ENCODE results near the gene CLEC2A. TPM values are rescaled to one million over a fixed set of nuclear protein-coding genes. Genes with fewer than 3 reads are reported as not detected.
"Not testable (repeated sequence)": the region's sequence is repeated elsewhere in the genome, so short reads cannot be mapped to it uniquely, and the experiment has no call there.

CLEC2A gene, protein sequence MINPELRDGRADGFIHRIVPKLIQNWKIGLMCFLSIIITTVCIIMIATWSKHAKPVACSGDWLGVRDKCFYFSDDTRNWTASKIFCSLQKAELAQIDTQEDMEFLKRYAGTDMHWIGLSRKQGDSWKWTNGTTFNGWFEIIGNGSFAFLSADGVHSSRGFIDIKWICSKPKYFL
- total RNA-seq (2014; rRNA removed; shearing (Covaris generic)): not detected in 2 replicates

DNA sequence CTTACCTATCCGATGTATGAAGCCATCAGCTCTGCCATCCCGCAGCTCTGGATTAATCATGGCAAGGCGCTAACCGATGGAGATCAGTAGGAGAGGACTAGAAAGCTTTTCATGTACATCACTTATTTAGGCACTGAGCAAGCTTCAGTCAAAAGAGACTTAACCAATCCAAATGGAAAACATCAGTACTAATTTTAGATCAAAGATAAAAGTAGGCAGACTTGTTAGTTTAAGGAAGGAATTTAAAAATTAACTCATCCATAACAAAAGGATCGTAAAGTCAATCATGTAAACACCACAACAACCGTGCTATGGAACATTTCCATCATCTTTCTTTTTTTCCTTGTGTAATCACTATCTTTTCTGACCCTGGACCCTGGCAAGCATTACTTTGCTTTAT is at the start of gene CLEC2A:
TSS of gene CLEC2A (minus strand) at position 101 of the 400 bp plus-strand sequence. CDS start at position 60, 41 bp downstream.
- no peak for DNase-seq (ENCODE audit: low spot score)

DNA sequence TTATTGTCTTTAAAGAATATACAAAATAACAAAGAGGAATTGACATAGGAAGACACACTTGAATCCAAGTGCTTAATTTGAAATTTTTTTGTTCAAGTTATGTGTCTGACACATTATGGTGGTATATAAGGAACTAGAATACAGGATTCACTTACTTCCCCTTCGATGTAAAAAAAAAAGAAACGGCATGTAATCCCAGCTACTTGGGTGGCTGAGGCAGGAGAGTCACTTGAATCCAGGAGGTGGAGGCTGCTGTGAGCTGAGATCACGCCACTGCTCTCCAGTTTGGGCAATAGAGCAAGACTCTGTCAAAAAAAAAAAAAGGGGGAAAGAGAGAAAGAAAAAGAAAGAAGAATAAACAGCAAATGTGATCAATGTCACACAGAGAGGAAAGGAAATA is 48.0 kb upstream of the CLEC2A start:
- no peak for DNase-seq (ENCODE audit: low spot score)

DNA sequence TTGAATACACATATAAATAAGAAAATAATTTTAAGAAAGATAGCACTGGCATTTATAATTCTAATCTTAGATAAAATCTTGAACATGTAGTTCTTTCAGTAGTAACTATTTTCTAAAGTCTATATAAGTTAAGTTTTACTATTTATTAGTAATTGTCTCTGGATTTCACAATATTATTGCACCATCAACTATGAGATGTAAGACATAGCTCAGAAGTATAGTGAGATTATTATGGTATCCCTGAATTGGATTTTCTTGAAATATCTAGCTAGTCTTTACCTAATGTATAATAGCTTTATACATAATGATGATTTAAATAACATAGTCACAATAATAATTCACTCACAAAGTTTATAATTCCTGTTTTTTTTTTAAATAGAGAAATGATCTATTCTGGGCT is 45.7 kb upstream of the CLEC2A start:
- DNase-seq (ENCODE audit: low spot score): no peak

DNA sequence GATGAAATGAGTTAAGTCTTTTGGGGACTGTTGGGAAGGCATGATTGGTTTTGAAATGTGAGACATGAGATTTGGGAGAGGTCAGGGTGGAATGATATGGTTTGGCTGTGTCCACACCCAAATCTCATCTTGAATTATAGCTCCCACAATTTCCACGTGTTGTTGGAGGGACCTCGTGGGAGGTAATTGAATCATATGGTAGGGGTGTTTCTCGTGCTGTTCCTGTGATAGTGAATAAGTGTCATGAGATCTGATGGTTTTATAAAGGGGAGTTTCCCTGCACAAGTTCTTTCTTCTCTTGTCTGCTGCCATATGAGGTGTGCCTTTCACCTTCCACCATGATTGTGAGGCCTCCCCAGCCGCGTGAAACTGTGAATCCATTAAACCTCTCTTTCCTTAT is 44.5 kb upstream of the CLEC2A start:
- DNase-seq (ENCODE audit: low spot score): not testable (repeated sequence)

DNA sequence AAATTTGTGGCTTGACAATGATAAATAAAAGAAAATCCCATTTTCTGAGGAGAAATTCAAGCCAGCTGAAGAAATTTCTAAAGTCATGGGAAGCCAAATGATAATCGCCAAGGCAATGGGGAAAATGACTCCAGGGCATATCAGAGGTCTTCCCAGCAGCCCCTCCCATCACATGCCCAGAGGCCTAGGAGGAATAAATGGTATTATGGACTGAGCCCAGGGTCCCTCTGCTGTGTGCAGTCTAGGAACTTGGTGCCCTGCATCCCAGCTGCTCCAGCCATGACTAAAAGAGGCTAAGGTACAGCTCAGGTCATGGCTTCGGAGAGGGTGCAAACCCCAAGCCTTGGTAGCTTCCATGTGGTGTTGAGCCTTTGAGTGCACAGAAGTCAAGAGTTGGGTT is 43.4 kb upstream of the CLEC2A start:
- DNase-seq (ENCODE audit: low spot score): no peak

DNA sequence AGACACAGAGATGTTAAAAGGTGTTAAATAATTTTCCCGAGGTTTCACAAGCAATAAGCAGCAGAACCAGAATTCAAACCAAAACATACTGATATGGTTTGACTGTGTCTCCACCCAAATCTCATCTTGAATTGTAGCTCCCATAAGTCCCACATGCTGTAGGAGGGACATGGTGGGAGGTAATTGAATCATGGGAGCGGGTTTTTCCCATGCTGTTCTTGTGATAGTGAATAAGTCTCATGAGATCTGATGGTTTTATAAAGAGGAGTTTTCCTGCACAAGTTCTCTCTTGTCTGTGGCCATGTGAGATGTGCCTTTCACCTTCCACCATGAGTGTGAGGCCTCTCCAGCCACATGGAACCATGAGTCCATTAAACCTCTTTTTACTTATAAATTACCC is 42.6 kb upstream of the CLEC2A start:
- not testable (repeated sequence) for DNase-seq (ENCODE audit: low spot score)

DNA sequence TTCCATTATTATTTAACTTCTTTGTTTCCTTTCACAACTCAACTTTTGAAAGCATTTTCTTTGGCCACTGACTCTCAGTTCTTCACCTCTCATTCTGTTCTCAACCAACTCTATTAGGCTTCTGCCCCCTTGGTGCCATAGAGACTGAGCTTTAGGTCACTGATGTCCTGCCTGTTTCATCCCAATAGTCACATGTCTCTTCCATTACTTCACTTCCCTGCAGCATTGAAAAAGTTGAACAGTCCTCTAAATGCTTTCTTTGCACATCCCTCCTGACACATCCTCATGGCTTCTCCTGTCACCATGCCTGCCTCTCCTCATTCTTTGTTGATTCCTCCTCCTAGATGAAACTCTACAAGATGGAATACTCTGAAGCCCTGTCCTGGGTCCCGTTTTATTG is 41.8 kb upstream of the CLEC2A start:
- no peak for DNase-seq (ENCODE audit: low spot score)

DNA sequence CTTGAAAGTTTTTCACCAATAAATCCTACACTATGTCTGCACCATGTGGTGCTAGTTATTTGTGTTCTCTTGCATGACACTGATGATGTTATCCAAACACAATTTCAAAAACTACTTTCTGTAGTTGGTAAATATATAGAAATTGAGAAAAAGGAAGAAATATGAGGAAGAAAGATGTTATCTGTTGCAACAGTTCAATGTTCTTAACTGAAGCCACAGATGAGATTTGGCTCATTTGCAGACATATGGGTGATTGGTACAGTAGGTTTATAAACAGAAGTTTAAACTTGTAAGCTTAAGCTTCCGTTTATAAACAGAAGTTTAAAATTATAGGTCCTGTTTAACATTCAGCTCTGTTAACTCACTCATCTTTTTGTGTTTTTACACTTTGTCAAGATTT is 39.0 kb upstream of the CLEC2A start, which contains the start of gene CLEC12A:
TSS of gene CLEC12A (plus strand) at position 229 of the 400 bp plus-strand sequence. CDS start 188 bp downstream, outside the sequence.
- DNase-seq (ENCODE audit: low spot score): no peak

DNA sequence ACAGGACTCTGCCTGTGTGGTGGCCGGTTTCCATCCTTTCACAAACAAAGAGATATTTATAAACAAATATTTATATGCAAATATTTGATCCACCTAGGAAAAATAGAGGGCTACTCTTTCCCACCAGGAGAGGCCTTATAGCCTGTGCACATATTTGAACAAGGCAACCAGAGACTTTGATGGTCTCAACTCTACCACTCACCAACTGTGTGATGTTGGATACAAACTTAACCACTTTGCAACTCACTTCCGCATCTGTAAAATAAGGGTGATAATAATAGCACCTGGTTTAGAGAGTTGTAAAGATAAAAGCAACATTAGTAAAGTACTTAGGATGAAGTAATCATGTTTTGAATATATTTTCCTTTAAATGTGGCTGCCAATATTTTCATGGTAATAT is 37.5 kb upstream of the CLEC2A start:
- no peak for DNase-seq (ENCODE audit: low spot score)

DNA sequence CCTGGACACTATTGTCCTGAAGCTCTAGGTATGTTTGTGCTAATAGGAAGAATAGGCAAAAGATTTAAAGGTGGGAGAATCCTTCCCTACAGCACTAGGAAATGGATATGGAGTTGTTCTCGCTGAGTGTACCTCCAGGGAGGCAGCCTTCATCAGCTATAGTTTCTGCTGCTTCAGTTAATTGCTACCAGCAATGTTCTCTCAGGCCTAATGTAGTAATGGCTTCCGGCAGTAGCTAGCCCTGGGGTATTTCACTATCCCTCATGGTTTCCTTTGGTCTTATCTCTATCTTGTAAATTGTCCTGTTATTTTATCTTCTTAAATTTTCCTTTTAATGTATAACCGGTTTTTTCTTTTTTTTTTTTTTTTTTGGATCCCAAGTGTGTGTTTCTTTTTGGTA is 29.7 kb upstream of the CLEC2A start:
- no peak for DNase-seq (ENCODE audit: low spot score)

DNA sequence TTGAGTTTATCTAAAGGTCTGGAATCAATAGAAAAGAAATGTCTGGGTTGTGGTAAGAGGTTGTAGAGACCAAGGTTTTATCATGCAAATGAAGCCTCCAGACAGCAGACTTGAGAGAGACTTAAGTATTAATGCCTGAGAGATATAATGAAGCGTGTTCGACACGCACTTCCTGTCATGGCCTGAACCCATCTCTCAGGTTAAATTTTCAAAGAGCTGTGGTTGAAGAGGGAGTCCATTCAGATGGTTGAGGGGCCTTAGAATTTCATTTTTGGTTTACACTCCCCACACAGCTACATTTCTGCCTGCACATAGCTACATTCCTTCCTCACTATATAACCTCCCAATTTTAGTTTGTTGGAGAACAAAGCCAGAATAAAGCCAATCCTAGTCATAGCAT is 28.9 kb upstream of the CLEC2A start:
- DNase-seq (ENCODE audit: low spot score): no peak

DNA sequence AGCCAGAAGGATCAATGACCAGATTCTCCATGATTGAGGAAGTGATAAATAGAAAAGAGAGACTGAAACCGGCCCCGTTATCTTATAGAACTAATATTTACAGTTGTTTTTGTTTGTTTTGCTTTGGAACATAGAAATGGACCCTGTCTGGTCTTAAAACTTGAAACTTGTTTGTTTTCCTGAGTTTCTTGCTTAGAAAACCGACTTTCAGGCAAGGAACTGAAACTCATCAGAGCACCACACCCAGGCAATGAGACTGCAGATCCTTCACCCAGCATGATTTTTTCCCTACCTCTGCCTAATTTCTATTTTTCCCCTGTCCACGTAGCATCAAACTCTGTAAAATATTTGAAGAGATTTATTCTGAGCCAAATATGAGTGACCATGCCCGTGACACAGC is 28.4 kb upstream of the CLEC2A start:
- DNase-seq (ENCODE audit: low spot score): no peak

DNA sequence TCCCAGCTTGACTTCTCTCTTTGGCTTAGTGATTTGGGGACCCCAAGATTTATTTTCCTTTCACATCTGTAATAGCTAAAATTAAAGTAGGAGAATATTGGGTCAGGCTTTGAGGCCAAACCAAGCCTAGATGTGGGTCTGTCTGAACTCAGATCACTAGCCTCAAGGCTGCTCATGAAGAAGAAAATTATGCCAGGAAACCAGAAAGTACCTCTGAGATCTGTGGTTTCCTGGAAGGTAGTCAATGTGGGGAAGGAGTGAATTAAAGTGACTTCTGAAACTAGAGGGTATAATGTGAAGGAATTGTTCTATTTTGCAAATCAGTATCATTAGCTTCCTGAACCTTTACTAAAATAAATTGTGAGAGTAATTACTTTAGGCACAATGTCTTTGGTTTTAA is 25.7 kb upstream of the CLEC2A start:
- DNase-seq (ENCODE audit: low spot score): no peak

DNA sequence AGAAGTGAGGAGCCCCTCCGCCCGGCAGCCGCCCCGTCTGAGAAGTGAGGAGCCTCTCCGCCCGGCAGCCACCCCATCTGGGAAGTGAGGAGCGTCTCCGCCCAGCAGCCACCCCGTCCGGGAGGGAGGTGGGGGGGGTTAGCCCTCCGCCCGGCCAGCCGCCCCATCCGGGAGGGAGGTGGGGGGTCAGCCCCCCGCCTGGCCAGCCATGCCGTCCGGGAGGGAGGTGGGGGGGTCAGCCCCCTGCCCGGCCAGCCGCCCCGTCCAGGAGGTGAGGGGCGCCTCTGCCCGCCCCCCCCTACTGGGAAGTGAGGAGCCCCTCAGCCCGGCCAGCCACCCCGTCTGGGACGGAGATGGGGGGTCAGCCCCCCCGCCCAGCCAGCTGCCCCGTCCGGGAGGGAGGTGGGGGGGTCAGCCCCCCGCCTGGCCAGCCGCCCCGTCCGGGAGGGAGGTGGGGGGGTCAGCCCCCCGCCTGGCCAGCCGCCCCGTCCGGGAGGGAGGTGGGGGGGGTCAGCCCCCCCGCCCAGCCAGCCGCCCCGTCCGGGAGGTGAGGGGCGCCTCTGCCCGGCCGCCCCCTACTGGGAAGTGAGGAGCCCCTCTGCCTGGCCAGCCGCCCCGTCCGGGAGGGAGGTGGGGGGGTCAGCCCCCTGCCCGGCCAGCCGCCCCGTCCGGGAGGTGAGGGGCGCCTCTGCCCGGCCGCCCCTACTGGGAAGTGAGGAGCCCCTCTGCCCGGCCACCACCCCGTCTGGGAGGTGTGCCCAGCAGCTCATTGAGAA is 21.0 kb upstream of the CLEC2A start:
- not testable (repeated sequence) for DNase-seq (ENCODE audit: low spot score)

DNA sequence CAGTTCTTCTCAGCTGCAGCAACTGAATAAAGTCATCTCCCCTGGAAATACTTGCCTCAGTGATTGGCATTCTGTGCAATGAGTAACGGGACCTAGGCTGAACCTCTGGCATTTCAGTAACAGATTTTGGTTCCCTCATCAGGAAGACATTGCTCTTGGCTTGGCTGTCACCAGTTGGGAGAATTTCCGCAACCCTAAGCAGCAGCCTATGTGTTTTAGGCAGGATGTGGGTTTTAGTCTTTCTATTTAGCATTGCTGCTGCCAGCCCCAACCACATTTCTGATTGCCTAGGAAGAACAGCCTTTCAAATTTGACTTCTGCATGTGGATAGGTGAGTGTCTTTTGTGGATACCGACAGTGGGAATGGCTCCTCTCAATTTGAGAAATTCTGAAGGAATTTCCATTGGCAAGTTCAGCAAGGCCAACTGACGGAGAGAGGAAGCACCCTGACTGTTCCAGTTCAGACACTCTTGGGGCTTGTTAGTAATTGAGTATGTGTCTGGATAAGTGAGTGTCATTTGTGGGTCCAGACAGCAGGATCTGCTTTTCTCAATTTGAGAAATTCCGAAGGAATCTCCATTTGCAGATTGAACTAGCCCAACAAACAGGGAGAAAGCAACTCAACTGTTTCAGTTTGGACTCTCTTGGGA is 19.0 kb upstream of the CLEC2A start:
- no peak for DNase-seq (ENCODE audit: low spot score)

DNA sequence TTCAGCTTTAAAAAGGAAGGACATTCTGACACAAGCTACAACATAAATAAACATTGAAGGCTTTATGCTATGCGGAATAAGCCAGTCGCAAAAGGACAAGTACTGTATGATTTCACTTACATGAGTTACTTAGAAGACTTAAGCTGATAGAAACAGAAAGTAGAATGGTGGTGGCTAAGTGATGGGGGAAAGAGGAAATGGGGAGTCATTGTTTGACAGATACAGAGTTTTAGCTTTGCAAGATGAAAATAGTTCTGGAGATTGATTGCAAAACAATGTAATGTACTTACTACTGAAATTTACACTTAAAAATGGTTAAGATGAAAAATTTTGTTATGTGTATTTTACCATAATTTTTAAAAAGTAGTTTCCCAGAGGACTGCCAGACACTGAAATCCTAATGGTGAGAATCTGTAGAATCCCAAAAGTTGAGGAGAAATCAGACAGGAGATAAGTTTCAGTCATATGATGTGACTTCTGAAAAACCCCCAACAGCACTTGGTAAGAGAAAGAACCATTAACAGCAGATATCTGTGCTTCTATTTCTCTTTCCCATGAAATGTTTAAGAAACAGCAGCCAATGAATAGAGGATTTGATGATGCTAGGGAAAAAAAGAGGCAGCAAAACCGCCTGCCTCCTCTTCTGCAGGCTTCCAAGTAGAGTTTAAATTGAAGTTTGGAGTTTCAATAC is 16.6 kb upstream of the CLEC2A start:
- no peak for DNase-seq (ENCODE audit: low spot score)

DNA sequence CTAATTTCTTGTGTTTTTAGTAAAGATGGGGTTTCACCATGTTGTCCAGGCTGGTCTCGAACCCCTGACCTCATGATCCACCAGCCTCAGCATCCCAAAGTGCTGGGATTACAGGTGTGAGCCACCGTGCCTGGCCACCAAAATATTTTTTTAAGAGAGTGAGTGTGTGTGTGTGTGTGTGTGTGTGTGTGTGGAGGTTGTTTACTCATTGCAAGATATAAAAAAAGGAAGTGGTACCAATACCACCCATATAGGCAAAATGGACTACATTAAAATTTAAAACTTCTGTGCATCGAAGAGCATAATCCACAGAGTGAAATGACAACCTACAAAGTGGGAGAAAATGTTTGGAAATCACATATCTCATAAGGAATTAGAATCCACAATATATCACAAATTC is 15.5 kb upstream of the CLEC2A start:
- no peak for DNase-seq (ENCODE audit: low spot score)

DNA sequence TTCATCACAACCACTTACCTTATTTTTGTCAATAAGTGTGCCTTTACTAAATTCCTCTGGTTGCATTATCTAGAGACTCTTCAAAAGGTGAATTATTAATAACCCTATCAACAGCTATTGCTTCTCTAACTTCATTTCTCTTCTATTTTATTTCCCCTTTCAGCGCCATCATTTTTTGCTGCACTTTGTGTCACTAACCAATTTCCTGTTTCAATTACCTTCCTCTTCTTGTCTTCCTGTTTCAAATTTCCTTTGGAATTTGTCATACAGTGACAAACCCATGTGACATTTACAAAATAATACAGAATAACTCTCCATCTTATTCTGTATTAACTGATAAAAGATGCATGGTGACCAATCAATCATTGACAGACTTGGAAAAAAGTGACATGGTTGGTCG is 12.2 kb upstream of the CLEC2A start:
- no peak for DNase-seq (ENCODE audit: low spot score)

DNA sequence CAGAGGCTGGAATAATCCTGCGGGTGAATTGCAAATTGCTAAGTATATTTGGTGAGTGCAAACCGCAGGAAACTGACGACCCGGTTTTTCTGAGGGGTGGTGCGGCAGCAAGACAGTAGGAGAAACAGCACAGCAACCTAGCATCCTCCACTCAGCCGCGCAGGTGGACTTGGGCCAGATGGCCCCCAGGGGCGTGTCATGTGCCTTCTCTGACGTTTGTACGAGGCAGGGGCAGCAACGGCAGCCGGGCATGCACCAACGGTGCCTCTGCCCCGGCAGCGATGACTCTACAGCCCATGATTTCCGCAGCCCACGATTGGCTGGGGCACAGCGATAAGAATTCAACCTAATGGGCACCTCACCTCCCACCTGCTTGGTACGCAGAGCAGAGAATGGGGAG is 11.1 kb upstream of the CLEC2A start:
- DNase-seq (ENCODE audit: low spot score): no peak

DNA sequence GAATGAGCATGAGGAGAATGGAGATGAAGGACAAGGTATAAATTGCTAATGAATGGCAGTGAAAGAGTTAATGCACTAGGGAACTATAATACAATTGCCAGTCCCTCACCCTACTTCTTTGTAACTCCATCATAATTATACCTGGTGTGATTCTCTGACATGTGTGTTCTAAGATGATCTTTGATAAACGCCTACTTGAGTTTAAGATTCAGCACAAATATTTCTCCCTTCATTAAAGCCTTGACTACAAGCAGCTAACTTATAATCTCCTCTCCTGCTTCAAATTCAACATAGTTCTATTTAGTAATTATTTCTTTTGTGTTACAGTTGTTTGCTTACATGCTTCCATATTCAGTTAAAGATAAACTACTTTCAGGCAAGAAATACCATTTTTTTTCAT is 9.7 kb upstream of the CLEC2A start:
- no peak for DNase-seq (ENCODE audit: low spot score)

DNA sequence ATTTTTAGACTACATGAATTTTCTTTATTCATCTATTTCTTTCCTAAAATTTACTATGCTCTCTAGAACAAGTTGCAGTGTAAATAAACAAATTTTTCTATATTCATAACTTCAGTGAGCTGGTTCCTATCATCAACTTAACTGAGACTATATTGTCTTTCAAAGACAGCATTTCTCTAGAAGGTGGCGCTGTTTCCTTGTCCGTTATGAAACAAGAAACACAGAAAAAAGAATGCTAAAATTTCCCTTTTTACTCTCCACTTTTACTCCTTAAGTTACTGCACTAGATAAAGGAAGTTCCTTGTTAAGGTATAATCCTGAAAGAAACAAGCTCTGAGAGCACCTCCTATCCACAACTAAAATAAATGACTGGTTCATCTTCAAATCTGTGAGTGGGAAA is 8.2 kb upstream of the CLEC2A start:
- no peak for DNase-seq (ENCODE audit: low spot score)

DNA sequence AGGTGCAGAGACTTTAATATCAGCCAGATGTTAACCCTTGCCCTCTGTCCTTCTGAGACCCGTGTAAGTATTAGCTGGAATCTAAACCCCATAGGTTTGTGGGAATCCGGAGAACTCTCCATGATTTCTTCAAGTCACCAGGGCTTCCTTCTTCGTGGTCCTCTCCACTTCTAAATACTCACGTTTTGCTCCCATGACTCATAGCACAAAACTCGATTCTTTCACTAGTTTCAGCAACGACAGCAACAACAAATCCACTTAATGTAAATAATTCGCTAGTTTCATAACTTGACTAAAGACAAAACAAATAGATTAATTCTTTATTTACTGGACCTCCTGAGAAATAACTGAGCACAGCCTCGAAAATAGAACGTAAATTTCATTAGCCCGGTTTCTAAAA is 4.4 kb upstream of the CLEC2A start:
- DNase-seq (ENCODE audit: low spot score): peak; percentile 15
